SU-DHL-6 (cell line): ENCODE measurements around the gene ZNF514.

Experiments
- EZH2phosphoT487 ChIP-seq: fragments of 200-600 bp; sonication (generic), shearing (Covaris generic); conservative IDR thresholded peaks from 2 replicates; pipeline ENCODE4 v1.6.1; 2018; ENCODE audit warnings: mild to moderate bottlenecking, antibody characterized with exemption, low read length, moderate library complexity, mixed read lengths
- TF ChIP-seq, protein P1 (sequence below): fragments of 200-600 bp; sonication (generic); IDR thresholded peaks from one replicate; pipeline ENCODE4 v1.5.1; 2017; ENCODE audit warnings: antibody characterized with exemption, mild to moderate bottlenecking, low read length, moderate library complexity; ENCODE audit not compliant: insufficient read depth, poor library complexity, severe bottlenecking

GRCh38 chr2:95165371-95166064 is 5.9 kb upstream of the ZNF514 start, which contains the start of gene ZNF2:
- TF ChIP-seq, protein P1, sequence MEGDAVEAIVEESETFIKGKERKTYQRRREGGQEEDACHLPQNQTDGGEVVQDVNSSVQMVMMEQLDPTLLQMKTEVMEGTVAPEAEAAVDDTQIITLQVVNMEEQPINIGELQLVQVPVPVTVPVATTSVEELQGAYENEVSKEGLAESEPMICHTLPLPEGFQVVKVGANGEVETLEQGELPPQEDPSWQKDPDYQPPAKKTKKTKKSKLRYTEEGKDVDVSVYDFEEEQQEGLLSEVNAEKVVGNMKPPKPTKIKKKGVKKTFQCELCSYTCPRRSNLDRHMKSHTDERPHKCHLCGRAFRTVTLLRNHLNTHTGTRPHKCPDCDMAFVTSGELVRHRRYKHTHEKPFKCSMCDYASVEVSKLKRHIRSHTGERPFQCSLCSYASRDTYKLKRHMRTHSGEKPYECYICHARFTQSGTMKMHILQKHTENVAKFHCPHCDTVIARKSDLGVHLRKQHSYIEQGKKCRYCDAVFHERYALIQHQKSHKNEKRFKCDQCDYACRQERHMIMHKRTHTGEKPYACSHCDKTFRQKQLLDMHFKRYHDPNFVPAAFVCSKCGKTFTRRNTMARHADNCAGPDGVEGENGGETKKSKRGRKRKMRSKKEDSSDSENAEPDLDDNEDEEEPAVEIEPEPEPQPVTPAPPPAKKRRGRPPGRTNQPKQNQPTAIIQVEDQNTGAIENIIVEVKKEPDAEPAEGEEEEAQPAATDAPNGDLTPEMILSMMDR: no peak
- TF ChIP-seq EZH2phosphoT487: no peak
